Stomach smooth muscle (tissue), 2 donors: Measurements from ENCODE around the gene LTF.

Experiments
- H3K27ac ChIP-seq: one replicate; pipeline ENCODE4 v1.7.0; 2013; ENCODE audit warnings: mild to moderate bottlenecking, low read length, inconsistent platforms
- H3K27me3 ChIP-seq, 2 donors: one replicate each; pipeline ENCODE4 v1.7.0; 2013; ENCODE audit warnings: low read length in 2 of 2; ENCODE audit not compliant: insufficient read depth in 2 of 2, control insufficient read depth in 1 of 2
- H3K36me3 ChIP-seq, 2 donors: one replicate each; pipeline ENCODE4 v1.7.0; 2013; ENCODE audit warnings: low read length in 2 of 2; ENCODE audit not compliant: control insufficient read depth in 2 of 2, insufficient read depth in 2 of 2
- H3K4me1 ChIP-seq: one replicate; pipeline ENCODE4 v1.7.0; 2013; ENCODE audit warnings: low read length; ENCODE audit not compliant: control insufficient read depth, insufficient read depth
- H3K4me3 ChIP-seq, 2 donors: one replicate each; pipeline ENCODE4 v1.7.0; 2013; ENCODE audit warnings: low read length in 2 of 2
- H3K9ac ChIP-seq, 2 donors: one replicate each; pipeline ENCODE4 v1.7.0; 2013; ENCODE audit warnings: low read length in 2 of 2, mild to moderate bottlenecking in 1 of 2
- H3K9me3 ChIP-seq, 2 donors: one replicate each; pipeline ENCODE4 v1.7.0; 2013; ENCODE audit warnings: low read length in 2 of 2; ENCODE audit not compliant: control insufficient read depth in 2 of 2
- donor health status: healthy.
- donor health status: Pancreatic carcinoma.

LTF gene

GRCh38 chr3:46490338-46491084 lies 25.8 kb upstream of the LTF start:
- Histone ChIP-seq H3K9ac (no peak overlapping the region), H3K27ac (no peak overlapping the region), H3K9me3 (no peaks in the 10 kb centered on the region)

GRCh38 chr3:46489875-46490274 lies 25.2 kb upstream of the LTF start:
- Histone ChIP-seq H3K9ac (no peak overlapping the region), H3K27ac (no peak overlapping the region), H3K9me3 (no peaks in the 10 kb centered on the region), H3K4me3 (no peak overlapping the region), H3K36me3 (no peaks in the 10 kb centered on the region), H3K4me1 (peaks cover 5% of the 10 kb centered on the region), H3K27me3 (no peaks in the 10 kb centered on the region)

More at GRCh38 chr3:46490338-46491084, 25.8 kb upstream of the LTF start:
- Histone ChIP-seq H3K4me1 (peaks cover 5% of the 10 kb centered on the region), H3K27me3 (no peaks in the 10 kb centered on the region), H3K36me3 (no peaks in the 10 kb centered on the region), H3K4me3 (no peak overlapping the region)

- no peak overlapping the region for H3K27ac ChIP-seq
- no peaks in the 10 kb centered on the region for H3K9me3 ChIP-seq
- no peak overlapping the region for H3K4me3 ChIP-seq
- H3K9ac ChIP-seq = no peak overlapping the region
- no peaks in the 10 kb centered on the region for H3K27me3 ChIP-seq
- no peaks in the 10 kb centered on the region for H3K36me3 ChIP-seq
- H3K4me1 ChIP-seq = peaks cover 5% of the 10 kb centered on the region
Observed at GRCh38 chr3:46489381-46489780, 24.7 kb upstream of the LTF start.

DNA sequence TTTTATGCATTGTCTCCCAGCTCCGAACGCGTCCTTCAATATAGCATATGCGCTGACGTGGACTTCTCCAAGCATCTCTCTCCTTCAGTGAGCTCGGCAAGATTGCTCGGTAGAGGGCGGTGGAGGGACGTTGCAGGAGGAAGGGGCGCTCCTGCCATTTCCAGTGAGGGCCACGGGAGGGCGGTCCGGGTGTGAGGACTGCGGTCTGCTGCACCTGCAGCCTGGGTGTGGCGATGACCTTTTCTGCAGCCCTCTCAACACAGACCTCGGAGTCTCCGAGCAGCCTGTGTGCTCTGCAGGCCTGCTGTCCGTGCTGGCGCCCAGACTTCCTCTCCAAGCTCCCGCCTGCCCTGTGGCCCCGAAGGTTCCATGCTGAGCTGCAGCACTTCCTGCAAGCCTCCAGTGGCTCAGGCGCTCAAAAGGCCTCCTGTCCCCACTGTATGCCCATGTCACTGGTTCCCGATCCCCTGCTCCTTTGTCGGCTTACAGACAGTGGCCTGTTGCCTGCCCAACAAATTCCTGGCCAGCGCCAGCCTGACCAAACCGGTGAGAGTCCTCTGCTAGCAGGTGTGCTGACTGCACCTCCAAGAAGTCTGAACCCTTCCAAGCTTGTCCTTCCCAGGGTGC lies 24.1 kb upstream of the LTF start:
- H3K9me3 ChIP-seq = no peaks in the 10 kb centered on the region
- H3K27me3 ChIP-seq = peaks cover 0 to 2% of the 10 kb centered on the region in 2 donors
- no peak overlapping the region for H3K27ac ChIP-seq
- H3K4me3 ChIP-seq = peak overlapping the region in 1 of 2 donors; percentile 54
- H3K36me3 ChIP-seq = no peaks in the 10 kb centered on the region
- peaks cover 5% of the 10 kb centered on the region for H3K4me1 ChIP-seq
- no peak overlapping the region for H3K9ac ChIP-seq

DNA sequence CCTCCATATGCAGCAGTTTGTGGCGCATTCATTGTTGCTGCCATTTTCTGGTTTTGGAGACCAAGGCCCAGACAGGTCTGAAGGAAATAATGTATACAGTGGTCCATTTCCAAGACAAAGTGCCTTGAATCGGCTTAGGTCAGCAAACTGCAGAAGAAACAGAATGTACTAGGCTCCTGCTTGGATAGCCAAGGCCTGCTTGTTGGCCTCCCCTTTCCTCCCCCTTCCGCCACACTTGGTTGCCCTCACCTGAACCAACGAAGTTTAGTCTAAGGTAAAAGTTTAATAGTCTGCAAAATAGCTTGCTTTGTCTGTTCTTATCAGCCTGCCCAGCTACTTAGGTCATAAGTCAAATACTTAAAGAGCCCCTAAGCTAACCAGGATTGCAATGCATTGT lies 21.1 kb upstream of the LTF start:
- Histone ChIP-seq H3K9me3 (no peaks in the 10 kb centered on the region), H3K4me3 (no peak overlapping the region), H3K36me3 (no peaks in the 10 kb centered on the region), H3K4me1 (peaks cover 5% of the 10 kb centered on the region), H3K9ac (no peak overlapping the region), H3K27ac (no peak overlapping the region), H3K27me3 (peaks cover 0 to 2% of the 10 kb centered on the region in 2 donors)

DNA sequence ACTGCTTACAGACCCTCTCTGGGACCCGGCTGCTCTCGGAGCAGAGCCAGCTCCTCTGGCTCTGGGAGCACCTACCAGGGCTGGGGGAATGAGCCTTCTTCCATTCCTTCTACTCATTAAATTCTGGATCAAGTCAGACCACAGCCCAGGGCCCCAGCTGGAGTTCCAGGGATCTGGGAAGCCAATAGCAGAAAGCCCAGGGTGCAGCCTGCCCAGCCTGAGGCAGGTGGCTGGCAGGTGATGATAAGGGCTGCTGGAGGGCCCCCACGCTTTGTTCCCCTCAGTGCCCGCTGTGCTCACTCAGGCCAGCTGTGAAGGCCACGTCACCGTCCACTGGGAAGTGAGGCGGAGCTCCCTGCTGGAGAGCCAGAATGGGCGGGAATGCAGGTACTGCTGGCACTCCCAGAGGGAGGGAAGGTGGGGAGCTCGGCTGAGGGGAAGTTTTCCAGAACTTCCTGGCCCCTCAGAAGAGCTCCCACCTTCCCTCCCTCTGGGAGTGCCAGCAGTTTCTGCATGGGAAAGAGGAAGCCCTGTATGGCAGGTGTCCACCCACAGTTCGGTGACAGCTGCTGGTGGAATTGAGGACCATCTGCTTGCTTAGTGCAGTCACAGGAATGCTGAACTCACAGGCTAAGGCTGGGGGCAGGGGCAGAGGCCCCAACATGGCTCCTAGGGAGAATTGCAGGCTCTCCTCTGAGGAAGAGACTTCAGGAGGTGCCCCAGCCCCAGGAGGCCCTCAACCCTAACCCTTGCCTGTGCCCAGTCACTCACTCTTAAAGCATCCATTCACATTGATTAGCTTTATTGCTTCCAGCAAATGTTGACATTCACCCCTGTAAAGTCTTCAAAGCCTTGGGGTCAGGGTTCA lies 20.4 kb upstream of the LTF start:
- H3K27me3 ChIP-seq = peaks cover 0 to 4% of the 10 kb centered on the region in 2 donors
- H3K36me3 ChIP-seq = no peaks in the 10 kb centered on the region
- no peak overlapping the region for H3K4me3 ChIP-seq
- H3K9ac ChIP-seq = no peak overlapping the region
- H3K9me3 ChIP-seq = no peaks in the 10 kb centered on the region
- peaks cover 5% of the 10 kb centered on the region for H3K4me1 ChIP-seq
- H3K27ac ChIP-seq = no peak overlapping the region

DNA sequence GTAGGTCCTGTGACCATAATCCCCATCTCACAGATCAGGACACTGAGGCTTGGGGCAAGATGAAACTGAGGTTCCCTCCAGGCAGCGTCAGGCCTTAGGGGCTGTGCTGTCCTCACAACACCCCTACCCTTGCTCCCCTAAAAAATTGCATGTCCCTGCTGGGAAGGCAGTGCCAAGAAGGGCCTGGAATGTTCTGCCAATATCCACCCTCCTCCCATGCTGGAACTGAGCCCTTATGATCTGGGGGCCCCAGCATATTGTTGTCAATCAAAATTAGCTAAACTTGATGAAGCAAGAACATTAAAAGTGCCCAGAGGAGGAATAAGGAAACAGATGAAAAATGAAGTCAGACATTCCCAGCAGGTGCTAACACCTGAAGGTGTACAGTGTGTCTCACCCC lies 19.7 kb upstream of the LTF start:
- H3K27ac ChIP-seq = no peak overlapping the region
- H3K9me3 ChIP-seq = no peaks in the 10 kb centered on the region
- no peak overlapping the region for H3K4me3 ChIP-seq
- no peak overlapping the region for H3K9ac ChIP-seq
- H3K36me3 ChIP-seq = no peaks in the 10 kb centered on the region
- H3K4me1 ChIP-seq = peaks cover 5% of the 10 kb centered on the region
- peaks cover 0 to 4% of the 10 kb centered on the region in 2 donors for H3K27me3 ChIP-seq

- H3K4me3 ChIP-seq = no peak overlapping the region
- peaks cover 0 to 6% of the 10 kb centered on the region in 2 donors for H3K27me3 ChIP-seq
- no peak overlapping the region for H3K27ac ChIP-seq
- H3K9me3 ChIP-seq = no peaks in the 10 kb centered on the region
- H3K4me1 ChIP-seq = peaks cover 2% of the 10 kb centered on the region
- H3K9ac ChIP-seq = no peak overlapping the region
- no peaks in the 10 kb centered on the region for H3K36me3 ChIP-seq
Observed at GRCh38 chr3:46483825-46484224, 19.1 kb upstream of the LTF start.

DNA sequence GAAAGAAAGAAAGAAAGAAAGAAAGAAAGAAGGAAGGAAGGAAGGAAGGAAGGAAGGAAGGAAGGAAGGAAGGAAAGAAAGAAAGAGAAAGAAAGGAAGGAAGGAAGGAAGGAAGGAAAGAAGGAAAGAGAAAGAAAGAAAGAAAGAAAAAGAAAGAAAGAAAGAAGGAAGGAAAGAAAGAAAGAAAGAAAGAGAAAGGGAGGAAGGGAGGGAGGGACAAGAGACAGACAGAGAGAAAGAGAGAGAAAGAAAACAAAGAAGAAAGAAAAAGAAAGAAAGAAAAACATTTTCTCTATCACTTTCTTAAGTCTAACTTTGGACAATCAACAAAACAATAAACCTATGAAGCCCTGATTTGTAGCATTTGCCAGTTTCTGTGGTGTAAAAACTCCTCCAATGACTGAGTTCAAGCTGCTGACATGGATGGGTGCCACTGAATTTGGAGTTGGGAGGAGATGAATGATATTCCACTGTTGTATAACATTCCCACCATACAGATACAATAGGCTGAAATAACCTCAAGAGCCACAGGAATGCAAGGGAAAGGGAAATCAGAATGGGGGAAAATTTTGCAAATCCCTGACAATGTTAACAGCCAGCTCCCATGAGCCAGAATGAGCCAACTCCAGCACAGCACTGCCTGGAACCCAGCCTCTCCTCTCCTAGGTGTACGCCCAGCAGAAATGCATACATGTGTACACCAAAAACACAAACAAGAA lies 18.1 kb upstream of the LTF start:
- Histone ChIP-seq H3K4me3 (no peak overlapping the region), H3K27me3 (peaks cover 0 to 9% of the 10 kb centered on the region in 2 donors), H3K36me3 (no peaks in the 10 kb centered on the region), H3K9ac (no peak overlapping the region), H3K4me1 (no peaks in the 10 kb centered on the region), H3K9me3 (no peaks in the 10 kb centered on the region), H3K27ac (no peak overlapping the region)

- Histone ChIP-seq H3K9ac (no peak overlapping the region), H3K36me3 (no peaks in the 10 kb centered on the region), H3K4me1 (no peaks in the 10 kb centered on the region), H3K9me3 (no peaks in the 10 kb centered on the region), H3K27me3 (peaks cover 0 to 9% of the 10 kb centered on the region in 2 donors), H3K27ac (no peak overlapping the region), H3K4me3 (no peak overlapping the region)
Observed at GRCh38 chr3:46481636-46482035, 16.9 kb upstream of the LTF start.
